ENCODE results near the gene GINS3. TPM values are rescaled to one million over a fixed set of nuclear protein-coding genes. Genes with fewer than 3 reads are reported as not detected.

GINS3 gene
- polyA plus RNA-seq, 3 donors, result 9.8 to 12.6 (median 12.4) TPM

DNA sequence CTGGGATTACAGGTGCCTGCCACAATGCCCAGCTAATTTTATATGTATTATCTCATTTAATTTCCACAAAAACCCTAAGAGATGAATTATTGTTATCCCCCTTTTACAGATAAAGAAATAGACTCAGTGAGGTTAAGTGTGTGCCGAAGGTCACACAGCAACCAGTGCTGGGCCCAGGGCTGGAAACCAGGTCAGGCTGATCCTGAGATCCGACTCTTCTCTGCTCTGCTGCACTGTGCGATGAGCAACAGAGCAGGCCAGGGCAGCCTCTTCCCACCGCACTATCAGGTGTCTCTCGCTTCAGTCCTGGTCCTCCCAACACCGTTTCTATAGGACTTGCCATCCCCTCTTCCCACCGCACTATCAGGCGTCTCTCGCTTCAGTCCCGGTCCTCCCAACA lies 24.8 kb downstream of the GINS3 start:
- DNase-seq (ENCODE audit: extremely low read depth in 1 of 11, low read depth in 9 of 11, low spot score in 4 of 11), result no peak

DNA sequence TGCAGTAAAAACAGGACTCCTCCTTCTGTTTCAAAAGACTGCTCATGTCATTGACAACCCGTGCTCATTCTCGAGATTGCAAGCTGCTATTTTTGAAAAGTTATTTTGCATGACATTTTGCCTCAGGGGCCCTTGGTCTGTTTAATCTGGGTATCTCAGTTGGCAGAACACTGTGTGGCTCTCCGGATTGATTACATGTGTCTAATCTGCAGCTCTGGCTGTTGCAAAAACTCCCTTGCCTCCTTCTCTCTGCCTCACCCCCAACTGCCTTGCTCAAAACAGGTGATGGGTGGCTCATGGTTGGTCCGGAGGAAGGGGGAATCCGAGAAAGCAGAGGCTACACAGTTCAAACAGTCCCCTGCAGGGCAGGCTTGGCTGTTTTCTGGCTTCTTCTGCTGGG lies 25.3 kb downstream of the GINS3 start:
- DNase-seq (ENCODE audit: extremely low read depth in 1 of 11, low read depth in 9 of 11, low spot score in 4 of 11), result no peak

DNA sequence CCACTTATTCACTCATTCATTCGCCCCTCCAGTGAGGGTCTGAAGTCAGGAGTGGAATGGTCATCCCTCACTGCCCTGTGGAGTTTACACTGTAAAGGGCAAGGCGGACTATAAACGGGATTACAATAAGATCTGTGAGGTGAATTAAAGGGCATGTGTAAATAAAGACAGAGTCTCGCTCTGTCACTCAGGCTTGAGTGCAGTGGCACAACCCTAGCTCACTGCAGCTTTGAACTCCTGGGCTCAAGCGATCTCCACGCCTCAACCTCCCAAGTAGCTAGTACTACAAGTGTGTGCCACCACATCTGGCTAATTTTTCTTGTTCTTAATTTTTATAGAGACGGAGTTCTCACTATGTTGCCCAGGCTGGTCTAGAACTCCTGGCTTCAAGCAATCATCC lies 25.8 kb downstream of the GINS3 start:
- no peak for DNase-seq (ENCODE audit: extremely low read depth in 1 of 11, low read depth in 9 of 11, low spot score in 4 of 11)

DNA sequence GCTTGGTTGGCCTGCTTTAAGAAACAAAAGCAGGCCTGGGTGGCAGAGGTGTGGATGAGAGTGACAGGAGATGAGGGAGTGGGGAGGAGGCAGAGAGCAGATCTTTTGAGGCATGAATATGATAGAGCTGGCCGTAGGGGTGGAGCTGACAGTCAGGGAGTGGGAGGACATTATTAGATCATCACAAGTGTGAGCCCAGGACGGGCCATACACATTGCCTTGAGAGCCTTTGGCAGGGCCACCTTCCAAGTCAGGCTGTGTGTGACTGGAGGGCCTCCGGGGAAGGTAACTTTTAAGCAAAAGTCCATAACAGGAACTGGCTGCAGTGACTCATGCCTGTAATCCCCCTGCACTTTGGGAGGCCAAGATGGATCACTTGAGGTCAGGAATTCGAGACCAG lies 26.3 kb downstream of the GINS3 start:
- DNase-seq (ENCODE audit: extremely low read depth in 1 of 11, low read depth in 9 of 11, low spot score in 4 of 11), result no peak

DNA sequence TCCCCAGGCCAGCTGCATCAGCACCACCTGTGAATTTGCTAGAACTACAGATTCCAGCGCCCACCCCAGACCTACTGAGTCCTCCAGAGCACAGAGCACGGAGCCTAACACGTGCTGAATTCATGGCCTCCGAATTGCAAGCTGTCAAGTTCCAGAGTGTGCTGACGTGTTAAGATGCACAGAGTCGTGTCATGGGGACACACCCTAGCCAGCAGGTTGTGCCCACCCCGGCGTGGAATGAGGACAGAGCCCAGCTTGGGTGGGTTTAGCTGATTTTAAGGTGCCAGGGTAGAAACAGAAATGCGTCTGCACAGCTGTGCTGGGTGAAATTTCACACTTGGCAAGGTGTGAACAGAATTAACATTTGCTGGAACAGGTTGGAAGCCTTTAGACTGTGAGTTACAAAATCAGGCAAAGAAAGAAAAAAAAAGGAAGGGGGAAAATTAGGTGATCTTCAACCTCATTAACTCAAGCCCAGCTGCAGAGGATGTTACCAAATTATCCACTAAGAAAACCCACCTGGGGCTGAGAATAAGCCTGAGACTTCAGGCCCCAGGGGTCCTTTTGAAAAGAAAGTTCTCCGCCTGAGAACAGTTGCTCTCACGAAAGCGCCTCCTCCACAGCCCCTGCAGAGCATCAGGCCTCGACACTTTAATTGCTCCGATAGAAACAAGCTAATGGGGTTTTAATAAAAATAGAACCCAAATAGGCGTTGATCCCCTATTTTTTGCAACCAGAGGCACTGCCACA lies 27.1 kb downstream of the GINS3 start:
- no peak for DNase-seq (ENCODE audit: extremely low read depth in 1 of 11, low read depth in 9 of 11, low spot score in 4 of 11)

DNA sequence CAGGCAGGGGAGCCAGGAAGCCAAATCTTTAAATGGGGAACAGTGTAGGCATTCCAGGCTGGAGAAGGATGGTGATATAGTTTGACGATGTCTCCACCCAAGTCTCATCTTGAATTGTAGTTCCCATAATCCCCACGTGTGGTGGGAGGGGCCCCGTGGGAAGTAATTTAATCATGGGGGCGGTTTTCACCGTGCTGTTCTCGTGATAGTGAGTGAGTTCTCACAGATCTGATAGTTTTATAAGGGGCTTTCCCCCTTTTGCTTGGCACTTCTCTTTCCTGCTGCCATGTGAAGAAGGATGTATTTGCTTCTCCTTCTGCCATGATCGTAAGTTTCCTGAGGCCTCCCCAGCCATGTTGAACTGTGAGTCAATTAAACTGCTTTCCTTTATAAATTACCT lies 28.8 kb downstream of the GINS3 start:
- no peak for DNase-seq (ENCODE audit: extremely low read depth in 1 of 11, low read depth in 9 of 11, low spot score in 4 of 11)

DNA sequence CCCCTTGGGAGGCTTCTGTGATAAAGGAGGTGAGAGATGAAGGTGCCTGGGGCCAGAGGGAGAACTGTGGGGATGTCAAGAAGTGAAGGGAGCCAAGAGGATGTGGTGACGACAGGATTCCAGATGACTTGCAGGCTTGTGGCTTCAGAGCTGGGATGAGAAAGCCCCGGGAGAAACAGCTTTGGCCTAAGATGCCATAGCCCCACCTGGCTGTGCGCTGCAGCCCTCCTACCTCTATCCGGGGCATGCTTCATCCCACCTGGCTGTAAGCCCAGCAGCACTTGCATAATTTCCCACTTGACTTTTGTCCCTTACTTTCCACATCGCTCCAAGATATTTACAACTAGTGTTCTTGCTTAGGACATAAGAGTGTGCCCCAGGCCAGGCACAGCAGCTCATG lies 29.3 kb downstream of the GINS3 start:
- no peak for DNase-seq (ENCODE audit: extremely low read depth in 1 of 11, low read depth in 9 of 11, low spot score in 4 of 11)

DNA sequence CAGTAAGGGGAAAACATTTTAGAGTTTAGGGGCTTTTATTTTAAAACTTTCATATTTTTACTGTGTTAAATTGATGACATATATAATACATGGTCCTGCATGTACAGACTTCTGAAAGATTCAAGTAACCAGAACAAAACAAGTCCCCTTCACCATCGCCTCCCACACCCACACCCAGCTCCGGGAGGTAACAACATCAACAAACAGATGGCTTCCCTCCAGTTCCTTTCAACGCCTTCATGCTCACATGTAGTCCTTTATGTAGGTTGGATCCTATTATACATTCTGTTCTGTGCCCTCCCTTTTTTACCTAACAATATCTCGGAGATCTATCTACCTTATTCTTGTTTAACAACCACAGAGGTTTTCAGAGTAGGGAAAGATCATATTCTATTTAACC lies 30.5 kb downstream of the GINS3 start:
- no peak for DNase-seq (ENCODE audit: extremely low read depth in 1 of 11, low read depth in 9 of 11, low spot score in 4 of 11)

DNA sequence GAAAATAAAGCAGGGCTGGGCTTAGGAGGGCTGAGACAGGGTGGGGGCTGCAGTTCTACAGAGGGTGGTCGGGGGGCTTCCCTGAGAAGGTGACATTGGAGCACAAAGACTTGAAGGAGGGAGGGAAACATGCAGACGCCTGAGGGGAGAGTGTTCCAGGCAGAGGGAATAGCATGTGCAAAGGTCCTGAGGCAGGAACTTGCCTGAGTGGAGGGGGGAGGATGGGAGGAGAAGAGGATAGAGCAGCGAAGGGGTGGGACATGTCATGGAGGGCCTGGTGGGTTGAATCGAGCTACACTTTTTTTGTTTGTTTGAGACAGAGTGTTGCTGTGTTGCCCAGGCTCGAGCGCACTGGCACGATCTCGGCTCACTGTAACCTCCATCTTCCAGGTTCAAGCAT lies 33.0 kb downstream of the GINS3 start:
- no peak for DNase-seq (ENCODE audit: extremely low read depth in 1 of 11, low read depth in 9 of 11, low spot score in 4 of 11)

DNA sequence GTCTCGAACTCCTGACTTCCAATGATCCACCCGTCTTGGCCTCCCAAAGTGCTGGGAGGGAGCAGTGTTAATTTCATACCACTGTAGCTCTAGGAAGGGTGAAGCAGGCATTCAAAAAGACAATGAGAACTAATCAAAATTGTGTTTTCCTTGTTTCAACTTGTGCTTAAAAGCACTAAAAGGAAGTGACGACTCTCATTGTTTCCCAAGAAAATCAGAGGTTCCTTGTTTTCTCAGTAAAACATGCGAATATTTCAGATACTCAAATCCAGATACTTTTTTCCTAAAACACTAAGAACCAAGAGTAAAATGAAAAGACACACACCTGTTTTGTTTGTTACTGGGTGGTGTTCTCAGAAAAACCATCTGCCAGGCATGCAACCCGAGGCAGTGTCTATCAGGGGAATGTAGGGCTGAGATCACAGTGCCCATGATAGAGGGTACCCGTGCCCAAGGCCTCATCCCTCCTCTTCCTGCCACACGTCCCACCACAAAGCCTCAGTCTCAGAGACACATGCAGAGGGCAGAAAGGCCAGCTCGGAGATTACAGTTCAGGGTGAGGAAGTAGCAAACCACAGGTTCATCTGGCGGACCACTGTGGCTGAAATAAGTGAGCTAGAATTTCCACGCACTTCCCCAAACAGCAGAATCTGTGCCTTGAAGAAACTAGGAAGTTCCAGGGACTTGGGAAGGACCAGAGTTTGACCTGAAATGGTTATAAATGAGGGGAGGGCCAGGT lies 33.7 kb downstream of the GINS3 start:
- DNase-seq (ENCODE audit: extremely low read depth in 1 of 11, low read depth in 9 of 11, low spot score in 4 of 11), result no peak

DNA sequence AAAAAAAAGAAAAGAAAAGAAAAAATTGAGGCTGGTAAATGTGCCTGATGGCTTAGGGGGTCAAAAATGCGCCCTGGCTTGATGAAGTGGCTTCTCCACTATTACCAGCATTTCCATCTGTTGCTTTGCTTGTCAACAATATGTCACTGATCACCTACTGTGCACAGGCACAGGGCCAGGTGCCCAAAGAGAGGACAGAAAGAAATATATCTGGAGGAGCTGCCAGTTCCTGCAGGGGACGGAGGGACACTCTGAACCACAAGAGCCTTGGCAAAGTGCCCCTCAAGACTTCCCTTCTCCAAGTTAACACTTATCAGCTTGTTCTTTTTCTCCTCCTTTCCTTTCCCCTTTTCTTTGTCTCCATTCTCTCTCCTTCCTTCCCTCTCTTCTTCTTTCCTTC lies 34.7 kb downstream of the GINS3 start:
- no peak for DNase-seq (ENCODE audit: extremely low read depth in 1 of 11, low read depth in 9 of 11, low spot score in 4 of 11)

DNA sequence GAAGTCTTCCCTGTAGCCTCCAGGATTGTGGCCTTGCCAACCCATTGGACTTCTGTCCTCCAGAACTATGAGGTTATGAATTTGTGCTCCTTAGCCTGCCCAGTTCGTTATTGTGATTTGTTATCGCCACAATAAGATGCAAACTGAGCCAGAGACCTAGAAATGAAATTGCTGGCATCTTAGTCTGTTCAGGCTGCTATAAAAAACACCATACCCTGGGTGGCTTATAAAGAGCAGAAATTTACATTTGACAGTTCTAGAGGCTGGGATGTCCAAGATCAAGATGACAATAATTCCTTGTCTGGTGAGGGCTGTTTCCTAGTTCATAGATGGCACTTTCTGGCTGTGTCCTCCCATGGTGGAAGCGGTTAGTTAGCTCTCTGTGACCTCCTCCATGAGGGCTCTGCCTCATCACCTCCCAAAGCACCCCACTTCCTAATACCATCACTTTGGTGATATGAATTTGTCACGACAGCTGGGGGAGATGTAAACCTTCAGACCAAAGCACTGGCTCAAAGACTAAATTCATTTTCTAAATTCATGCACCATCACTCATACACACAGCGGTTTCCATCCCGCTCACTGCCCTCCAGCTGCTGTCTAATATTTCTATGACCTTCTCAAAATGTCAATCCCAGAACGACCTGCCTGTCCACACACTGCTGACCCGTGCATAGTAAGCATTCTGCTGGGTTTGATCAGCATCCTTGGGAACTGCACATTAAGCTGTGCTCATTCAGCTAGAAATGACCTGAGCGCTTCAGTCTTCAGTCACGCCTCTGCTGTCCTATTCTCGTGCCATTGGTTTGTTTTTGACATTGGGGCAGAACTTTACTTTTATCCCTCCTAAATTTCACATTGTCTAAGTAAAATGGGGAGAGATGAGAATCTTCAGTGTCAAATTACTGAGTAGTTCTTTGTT lies 36.6 kb downstream of the GINS3 start:
- DNase-seq (ENCODE audit: extremely low read depth in 1 of 11, low read depth in 9 of 11, low spot score in 4 of 11), result no peak

DNA sequence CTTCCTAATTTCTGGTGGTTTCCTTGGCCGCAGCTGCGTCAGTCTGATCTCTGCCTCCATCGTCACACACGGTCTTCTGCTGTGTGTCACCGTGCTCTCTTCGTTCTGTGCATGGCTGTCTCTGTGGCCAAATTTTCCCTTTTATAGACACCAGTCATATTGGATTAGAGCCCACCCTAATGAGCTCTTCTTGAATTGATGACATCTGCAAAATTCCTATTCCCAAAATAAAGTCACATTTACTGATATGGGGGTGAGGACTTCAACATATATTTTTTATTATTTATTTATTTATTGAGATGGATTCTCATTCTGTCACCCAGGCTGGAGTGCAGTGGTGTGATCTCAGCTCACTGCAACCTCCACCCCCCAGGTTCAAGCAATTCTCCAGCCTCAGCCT lies 38.4 kb downstream of the GINS3 start:
- no peak for DNase-seq (ENCODE audit: extremely low read depth in 1 of 11, low read depth in 9 of 11, low spot score in 4 of 11)

DNA sequence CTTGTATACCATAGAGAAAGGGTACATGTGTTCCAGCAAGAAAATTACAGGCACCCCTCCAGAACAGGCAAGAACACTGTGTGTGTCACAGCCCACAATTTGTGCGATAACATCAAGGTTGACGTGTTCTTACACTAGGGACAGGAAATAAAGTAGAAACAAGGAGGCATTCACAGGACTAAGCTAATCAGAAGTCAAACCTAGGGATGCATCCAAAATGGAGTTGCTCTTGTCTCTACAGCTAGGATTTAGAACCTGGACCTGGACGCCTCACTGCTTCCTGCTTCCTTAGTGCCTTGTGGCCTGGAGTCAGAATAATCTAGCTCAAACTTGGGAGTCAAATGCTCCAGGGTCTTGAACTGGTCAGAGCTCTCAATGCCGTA lies 41.3 kb downstream of the GINS3 start:
- no peak for DNase-seq (ENCODE audit: extremely low read depth in 1 of 11, low read depth in 9 of 11, low spot score in 4 of 11)

DNA sequence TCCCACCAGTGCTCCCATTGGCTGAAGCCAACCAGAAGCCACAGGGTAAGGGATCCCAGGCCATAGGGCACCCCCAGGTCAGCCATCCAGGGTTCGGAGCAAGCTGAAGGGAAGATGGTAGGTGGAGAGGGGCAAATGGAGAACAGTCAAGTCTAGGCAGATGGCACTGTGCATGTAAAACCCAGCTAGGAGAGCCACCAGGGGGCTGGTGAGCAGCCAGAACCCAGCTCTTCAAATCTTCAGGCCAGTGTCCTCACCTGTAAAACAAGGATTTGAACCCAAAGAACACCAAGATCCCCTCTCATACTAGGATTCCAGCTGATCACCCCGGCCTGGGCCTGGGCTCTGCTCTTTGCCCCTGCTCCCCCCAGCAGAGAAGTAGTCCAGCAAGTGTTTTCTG lies 43.5 kb downstream of the GINS3 start:
- DNase-seq (ENCODE audit: extremely low read depth in 1 of 11, low read depth in 9 of 11, low spot score in 4 of 11), result no peak

DNA sequence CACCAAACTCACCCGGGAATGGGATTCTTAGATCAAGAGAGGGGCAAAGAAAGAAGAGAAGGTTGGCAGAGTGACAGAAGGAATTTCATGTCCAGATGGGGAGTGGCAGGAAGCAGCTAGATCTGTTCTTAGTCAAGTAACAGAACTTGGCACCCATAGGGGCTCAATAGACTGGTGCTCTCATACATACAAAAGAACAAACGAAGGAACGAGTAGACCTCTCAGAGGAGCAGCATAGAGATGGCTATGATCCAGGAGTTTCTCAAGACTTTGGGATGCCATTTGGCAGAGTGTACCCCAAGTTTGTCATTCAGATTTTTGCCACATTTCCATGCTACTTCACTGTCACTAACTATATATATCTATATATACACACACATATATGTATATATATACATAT lies 47.9 kb downstream of the GINS3 start:
- no peak for DNase-seq (ENCODE audit: extremely low read depth in 1 of 11, low read depth in 9 of 11, low spot score in 4 of 11)

DNA sequence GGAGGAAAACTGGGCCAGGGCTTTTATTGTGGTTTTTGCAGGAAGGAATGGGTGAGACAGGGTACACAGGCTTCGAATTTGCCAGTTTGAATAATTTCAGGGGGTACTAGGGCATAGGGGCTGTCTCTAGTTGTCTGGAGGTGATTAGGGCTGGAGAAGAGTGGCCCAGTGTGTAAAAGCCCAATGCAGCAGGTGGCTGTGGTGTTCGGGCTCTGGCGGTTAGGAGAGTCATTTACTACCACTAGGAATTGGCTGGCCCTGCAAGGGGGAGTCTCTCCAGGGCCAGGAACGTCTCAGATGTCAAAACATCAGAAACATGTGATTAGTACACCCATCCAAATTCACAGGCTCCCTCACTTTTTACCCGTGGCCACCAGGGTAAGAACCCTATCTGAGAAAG lies 50.3 kb downstream of the GINS3 start:
- no peak for DNase-seq (ENCODE audit: extremely low read depth in 1 of 11, low read depth in 9 of 11, low spot score in 4 of 11)

DNA sequence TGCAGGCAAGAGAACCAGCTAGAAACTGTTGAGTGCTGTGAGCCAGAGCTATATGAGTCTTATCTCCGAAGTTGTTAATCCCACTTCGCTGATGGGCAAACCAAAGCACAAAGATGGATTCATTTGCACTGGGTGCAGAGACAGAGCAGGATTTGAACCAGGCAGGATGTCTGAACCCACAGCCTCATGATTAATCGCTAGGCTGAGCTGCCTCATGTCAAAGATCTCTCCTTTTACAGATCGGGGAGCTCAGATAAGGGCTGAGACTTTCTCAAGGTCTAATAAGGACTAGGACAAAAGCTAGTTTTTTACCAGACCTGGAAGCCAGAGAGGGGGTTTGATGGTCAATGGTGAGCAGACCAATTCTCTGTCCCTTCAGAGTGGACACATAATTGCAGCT lies 51.5 kb downstream of the GINS3 start:
- DNase-seq (ENCODE audit: extremely low read depth in 1 of 11, low read depth in 9 of 11, low spot score in 4 of 11), result no peak

DNA sequence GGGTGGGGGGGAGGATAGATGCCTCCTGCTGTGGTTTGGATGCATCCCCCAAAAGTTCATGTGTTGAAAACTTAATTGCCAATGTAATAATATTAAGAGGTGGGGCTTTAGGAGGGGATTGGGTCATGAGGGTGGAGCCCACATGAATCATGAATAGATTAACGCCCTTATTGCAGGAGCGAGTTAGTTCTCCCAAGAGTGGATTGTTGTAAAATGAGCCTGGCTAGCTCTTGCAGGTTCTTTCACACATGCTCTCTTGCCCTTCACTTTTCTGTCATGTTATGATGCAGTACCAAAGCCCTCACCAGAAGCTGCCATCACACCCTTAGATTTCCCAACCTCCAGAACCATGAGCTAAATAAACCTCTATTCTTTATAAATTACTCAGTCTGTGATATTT lies 52.0 kb downstream of the GINS3 start:
- DNase-seq (ENCODE audit: extremely low read depth in 1 of 11, low read depth in 9 of 11, low spot score in 4 of 11), result no peak

DNA sequence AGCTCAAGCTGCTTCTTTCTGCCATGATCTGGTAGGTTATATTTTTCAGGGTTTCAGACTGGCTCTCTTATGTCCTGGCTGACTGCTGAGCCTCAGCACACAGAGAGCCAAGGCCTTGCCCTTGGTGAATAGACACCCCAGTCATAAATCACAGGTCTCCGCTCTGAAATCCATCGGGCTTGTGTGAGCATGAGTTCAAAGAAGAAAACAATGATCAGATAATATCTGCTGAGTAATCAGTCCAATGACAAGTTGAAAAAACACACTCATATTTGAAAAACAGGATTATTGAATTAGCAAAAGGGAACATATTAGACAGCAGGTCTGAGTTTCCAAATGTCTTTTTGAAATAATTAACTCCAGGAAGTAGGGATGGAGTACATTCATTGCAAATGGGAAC lies 56.6 kb downstream of the GINS3 start:
- no peak for DNase-seq (ENCODE audit: extremely low read depth in 1 of 11, low read depth in 9 of 11, low spot score in 4 of 11)

All from renal cortex interstitium (tissue), 11 donors.